ENCODE measurements around the gene FUS.

Gene FUS

GRCh38 chr16:31202414-31203375 lies 22.8 kb downstream of the FUS start, which contains the start of gene PYCARD:
Gene PYCARD (minus strand): TSS chr16:31202760. CDS start chr16:31202690, 70 bp downstream.
- Histone ChIP-seq H4K91ac (ENCODE audit: low read depth, low read length) (no peak within 1 kb of the TSS), H3K4me3 (ENCODE audit: low read depth, low read length) (peak within 1 kb of the TSS; percentile 62), H3K4me1 (ENCODE audit: control insufficient read depth in 1 of 2, insufficient read depth in 2 of 2, low read length in 2 of 2) (peaks cover 9 to 11% of the 10 kb centered on the region in 2 experiments), H2BK12ac (ENCODE audit: low read length) (no peak within 1 kb of the TSS), H3K27me3 (ENCODE audit: insufficient read depth, low read length) (peaks cover 11% of the 10 kb centered on the region), H2BK120ac (ENCODE audit: insufficient read depth, low read length, poor library complexity) (no peak within 1 kb of the TSS), H3K18ac (ENCODE audit: low read length) (no peak within 1 kb of the TSS), H3K14ac (ENCODE audit: low read length) (no peak within 1 kb of the TSS), H3K23ac (ENCODE audit: low read length) (no peak within 1 kb of the TSS), H3K4me2 (ENCODE audit: low read length) (peak within 1 kb of the TSS; percentile 60), H3K27ac (ENCODE audit: low read depth, low read length) (no peak within 1 kb of the TSS), H2AK5ac (ENCODE audit: low read length) (no peak within 1 kb of the TSS), H3K79me1 (ENCODE audit: low read length) (no peaks in the 10 kb centered on the region), H3K79me2 (ENCODE audit: control insufficient read depth, insufficient read depth, low read length, poor library complexity) (no peaks in the 10 kb centered on the region), H2AFZ (ENCODE audit: insufficient read depth, low read length, poor library complexity) (peak within 1 kb of the TSS; percentile 27), H4K12ac (ENCODE audit: low read depth, low read length) (no peak within 1 kb of the TSS), H4K8ac (ENCODE audit: low read depth, low read length) (peak within 1 kb of the TSS; percentile 40), H3K9ac (ENCODE audit: low read length) (no peak within 1 kb of the TSS), H3K9me3 (ENCODE audit: insufficient read depth, low read depth, low read length) (peaks cover 4% of the 10 kb centered on the region), H3K36me3 (ENCODE audit: control insufficient read depth in 1 of 2, insufficient read depth in 2 of 2, low read length in 2 of 2) (peaks cover 3 to 9% of the 10 kb centered on the region in 2 experiments), H2BK5ac (ENCODE audit: low read depth, low read length, poor library complexity) (no peak within 1 kb of the TSS), H3K4ac (ENCODE audit: low read depth, low read length) (no peak within 1 kb of the TSS)
- peak in 1 of 2 donors; percentile 37 for DNase-seq
- WGBS (ENCODE audit: extremely low coverage, insufficient coverage, insufficient read length) = no CpG with 5 or more reads among the region's 69 CpGs

DNA sequence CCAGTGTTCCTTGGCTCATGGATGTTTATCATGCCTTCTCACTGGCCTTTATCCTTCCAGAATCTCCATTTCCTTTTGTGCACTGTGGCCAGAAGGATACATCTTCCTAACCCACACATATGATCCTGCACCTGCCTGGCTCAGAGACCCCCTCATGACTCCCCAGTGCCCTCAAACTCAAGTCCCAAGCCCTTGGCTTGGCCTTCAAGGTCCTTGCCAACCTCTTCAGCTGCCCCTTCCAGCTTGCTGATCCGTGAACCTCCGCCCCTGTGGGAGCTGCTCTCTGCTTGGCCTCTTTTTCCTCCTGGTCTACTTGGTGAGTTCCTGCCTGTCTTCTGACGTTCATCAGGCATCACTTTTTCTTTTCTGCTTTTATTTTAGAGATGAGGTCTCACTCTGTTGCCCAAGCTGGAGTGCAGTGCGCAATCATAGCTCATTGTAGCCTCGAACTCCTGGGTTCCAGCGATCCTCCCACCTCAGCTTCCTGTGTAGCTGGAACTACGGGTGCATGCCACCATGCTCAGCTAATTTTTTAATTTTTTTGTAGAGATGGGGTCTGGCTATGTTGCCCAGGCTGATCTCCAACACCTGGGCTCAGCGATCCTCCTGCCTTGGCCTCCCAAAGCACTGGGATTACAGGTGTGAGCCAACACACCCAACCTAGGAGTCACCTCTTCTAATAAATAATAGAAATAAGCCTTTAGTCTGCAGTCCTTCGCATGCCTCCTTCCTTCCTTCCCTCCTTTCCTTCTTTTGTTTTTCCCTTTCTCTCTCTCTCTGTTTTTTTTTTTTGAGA lies 25.1 kb downstream of the FUS start:
- no peak overlapping the region for H2AFZ ChIP-seq (ENCODE audit: insufficient read depth, low read length, poor library complexity)
- H3K23ac ChIP-seq (ENCODE audit: low read length) = no peak overlapping the region
- H2AK5ac ChIP-seq (ENCODE audit: low read length) = no peak overlapping the region
- no peak overlapping the region for H3K9ac ChIP-seq (ENCODE audit: low read length)
- no peak overlapping the region for H3K4me2 ChIP-seq (ENCODE audit: low read length)
- H3K4me1 ChIP-seq (ENCODE audit: control insufficient read depth in 1 of 2, insufficient read depth in 2 of 2, low read length in 2 of 2) = peaks cover 9 to 11% of the 10 kb centered on the region in 2 experiments
- H3K79me2 ChIP-seq (ENCODE audit: control insufficient read depth, insufficient read depth, low read length, poor library complexity) = no peaks in the 10 kb centered on the region
- no peak overlapping the region for H4K12ac ChIP-seq (ENCODE audit: low read depth, low read length)
- H3K27ac ChIP-seq (ENCODE audit: low read depth, low read length) = no peak overlapping the region
- no peak overlapping the region for H4K91ac ChIP-seq (ENCODE audit: low read depth, low read length)
- no peak overlapping the region for H4K8ac ChIP-seq (ENCODE audit: low read depth, low read length)
- H2BK5ac ChIP-seq (ENCODE audit: low read depth, low read length, poor library complexity) = no peak overlapping the region
- no peak overlapping the region for H3K18ac ChIP-seq (ENCODE audit: low read length)
- H2BK120ac ChIP-seq (ENCODE audit: insufficient read depth, low read length, poor library complexity) = no peak overlapping the region
- WGBS (ENCODE audit: extremely low coverage, insufficient coverage, insufficient read length) = no CpG with 5 or more reads among the region's 9 CpGs
- H3K9me3 ChIP-seq (ENCODE audit: insufficient read depth, low read depth, low read length) = peaks cover 4% of the 10 kb centered on the region
- H2BK12ac ChIP-seq (ENCODE audit: low read length) = no peak overlapping the region
- H3K79me1 ChIP-seq (ENCODE audit: low read length) = no peaks in the 10 kb centered on the region
- H3K4ac ChIP-seq (ENCODE audit: low read depth, low read length) = no peak overlapping the region
- no peak overlapping the region for H3K14ac ChIP-seq (ENCODE audit: low read length)
- H3K27me3 ChIP-seq (ENCODE audit: insufficient read depth, low read length) = peaks cover 11% of the 10 kb centered on the region
- peak in 1 of 2 donors; percentile 4 for DNase-seq
- H3K4me3 ChIP-seq (ENCODE audit: low read depth, low read length) = no peak overlapping the region
- no peaks in the 10 kb centered on the region for H3K36me3 ChIP-seq (ENCODE audit: control insufficient read depth in 1 of 2, insufficient read depth in 2 of 2, low read length in 2 of 2)

- H2BK12ac ChIP-seq (ENCODE audit: low read length) = no peak overlapping the region
- no peak overlapping the region for H3K9ac ChIP-seq (ENCODE audit: low read length)
- H3K79me2 ChIP-seq (ENCODE audit: control insufficient read depth, insufficient read depth, low read length, poor library complexity) = no peaks in the 10 kb centered on the region
- H3K18ac ChIP-seq (ENCODE audit: low read length) = no peak overlapping the region
- H2BK120ac ChIP-seq (ENCODE audit: insufficient read depth, low read length, poor library complexity) = no peak overlapping the region
- no peak overlapping the region for H4K8ac ChIP-seq (ENCODE audit: low read depth, low read length)
- no peak overlapping the region for H2AK5ac ChIP-seq (ENCODE audit: low read length)
- H3K9me3 ChIP-seq (ENCODE audit: insufficient read depth, low read depth, low read length) = peaks cover 4% of the 10 kb centered on the region
- DNase-seq = peak in 1 of 2 donors; percentile 16
- H3K4me2 ChIP-seq (ENCODE audit: low read length) = no peak overlapping the region
- H3K79me1 ChIP-seq (ENCODE audit: low read length) = no peaks in the 10 kb centered on the region
- H3K36me3 ChIP-seq (ENCODE audit: control insufficient read depth in 1 of 2, insufficient read depth in 2 of 2, low read length in 2 of 2) = no peaks in the 10 kb centered on the region
- no CpG with 5 or more reads among the region's 6 CpGs for WGBS (ENCODE audit: extremely low coverage, insufficient coverage, insufficient read length)
- H4K12ac ChIP-seq (ENCODE audit: low read depth, low read length) = no peak overlapping the region
- H3K14ac ChIP-seq (ENCODE audit: low read length) = no peak overlapping the region
- H3K4me1 ChIP-seq (ENCODE audit: control insufficient read depth in 1 of 2, insufficient read depth in 2 of 2, low read length in 2 of 2) = peaks cover 3 to 6% of the 10 kb centered on the region in 2 experiments
- H4K91ac ChIP-seq (ENCODE audit: low read depth, low read length) = no peak overlapping the region
- peaks cover 10% of the 10 kb centered on the region for H3K27me3 ChIP-seq (ENCODE audit: insufficient read depth, low read length)
- H3K23ac ChIP-seq (ENCODE audit: low read length) = no peak overlapping the region
- no peak overlapping the region for H2AFZ ChIP-seq (ENCODE audit: insufficient read depth, low read length, poor library complexity)
- H3K4me3 ChIP-seq (ENCODE audit: low read depth, low read length) = no peak overlapping the region
- no peak overlapping the region for H3K4ac ChIP-seq (ENCODE audit: low read depth, low read length)
- no peak overlapping the region for H3K27ac ChIP-seq (ENCODE audit: low read depth, low read length)
- no peak overlapping the region for H2BK5ac ChIP-seq (ENCODE audit: low read depth, low read length, poor library complexity)
Measured at GRCh38 chr16:31206776-31207175, 26.8 kb downstream of the FUS start.

GRCh38 chr16:31213342-31213741 lies 33.4 kb downstream of the FUS start:
- no peak overlapping the region for H4K12ac ChIP-seq (ENCODE audit: low read depth, low read length)
- no CpG with 5 or more reads among the region's 1 CpG for WGBS (ENCODE audit: extremely low coverage, insufficient coverage, insufficient read length)
- no peak overlapping the region for H4K91ac ChIP-seq (ENCODE audit: low read depth, low read length)

More at GRCh38 chr16:31213342-31213741, 33.4 kb downstream of the FUS start:
- H2BK5ac ChIP-seq (ENCODE audit: low read depth, low read length, poor library complexity) = no peak overlapping the region
- H3K79me1 ChIP-seq (ENCODE audit: low read length) = no peaks in the 10 kb centered on the region
- no peak overlapping the region for H2AK5ac ChIP-seq (ENCODE audit: low read length)
- no peak overlapping the region for H3K18ac ChIP-seq (ENCODE audit: low read length)
- DNase-seq = no peak
- H2BK120ac ChIP-seq (ENCODE audit: insufficient read depth, low read length, poor library complexity) = no peak overlapping the region
- H3K4ac ChIP-seq (ENCODE audit: low read depth, low read length) = no peak overlapping the region
- no peak overlapping the region for H3K9ac ChIP-seq (ENCODE audit: low read length)
- H3K4me3 ChIP-seq (ENCODE audit: low read depth, low read length) = no peak overlapping the region
- no peak overlapping the region for H3K4me2 ChIP-seq (ENCODE audit: low read length)
- no peak overlapping the region for H2AFZ ChIP-seq (ENCODE audit: insufficient read depth, low read length, poor library complexity)
- no peak overlapping the region for H3K14ac ChIP-seq (ENCODE audit: low read length)
- no peak overlapping the region for H3K23ac ChIP-seq (ENCODE audit: low read length)
- H3K27me3 ChIP-seq (ENCODE audit: insufficient read depth, low read length) = peaks cover 45% of the 10 kb centered on the region
- no peak overlapping the region for H3K27ac ChIP-seq (ENCODE audit: low read depth, low read length)
- H3K36me3 ChIP-seq (ENCODE audit: control insufficient read depth in 1 of 2, insufficient read depth in 2 of 2, low read length in 2 of 2) = no peaks in the 10 kb centered on the region
- H3K79me2 ChIP-seq (ENCODE audit: control insufficient read depth, insufficient read depth, low read length, poor library complexity) = no peaks in the 10 kb centered on the region
- H2BK12ac ChIP-seq (ENCODE audit: low read length) = no peak overlapping the region
- no peak overlapping the region for H4K8ac ChIP-seq (ENCODE audit: low read depth, low read length)
- peaks cover 5 to 9% of the 10 kb centered on the region in 2 experiments for H3K4me1 ChIP-seq (ENCODE audit: control insufficient read depth in 1 of 2, insufficient read depth in 2 of 2, low read length in 2 of 2)
- H3K9me3 ChIP-seq (ENCODE audit: insufficient read depth, low read depth, low read length) = peaks cover 5% of the 10 kb centered on the region

All from trophoblast cell (in vitro differentiated cells and primary cell).